GM18867 (cell line): ENCODE data around the gene NHS.

Experiments used
- ATAC-seq: cut with Tn5 transposase; IDR thresholded peaks from one replicate; pipeline ENCODE4 v1.9.1; 2021; ENCODE audit warnings: mild to moderate bottlenecking, moderate library complexity; ENCODE audit not compliant: unreplicated experiment

Gene NHS

DNA sequence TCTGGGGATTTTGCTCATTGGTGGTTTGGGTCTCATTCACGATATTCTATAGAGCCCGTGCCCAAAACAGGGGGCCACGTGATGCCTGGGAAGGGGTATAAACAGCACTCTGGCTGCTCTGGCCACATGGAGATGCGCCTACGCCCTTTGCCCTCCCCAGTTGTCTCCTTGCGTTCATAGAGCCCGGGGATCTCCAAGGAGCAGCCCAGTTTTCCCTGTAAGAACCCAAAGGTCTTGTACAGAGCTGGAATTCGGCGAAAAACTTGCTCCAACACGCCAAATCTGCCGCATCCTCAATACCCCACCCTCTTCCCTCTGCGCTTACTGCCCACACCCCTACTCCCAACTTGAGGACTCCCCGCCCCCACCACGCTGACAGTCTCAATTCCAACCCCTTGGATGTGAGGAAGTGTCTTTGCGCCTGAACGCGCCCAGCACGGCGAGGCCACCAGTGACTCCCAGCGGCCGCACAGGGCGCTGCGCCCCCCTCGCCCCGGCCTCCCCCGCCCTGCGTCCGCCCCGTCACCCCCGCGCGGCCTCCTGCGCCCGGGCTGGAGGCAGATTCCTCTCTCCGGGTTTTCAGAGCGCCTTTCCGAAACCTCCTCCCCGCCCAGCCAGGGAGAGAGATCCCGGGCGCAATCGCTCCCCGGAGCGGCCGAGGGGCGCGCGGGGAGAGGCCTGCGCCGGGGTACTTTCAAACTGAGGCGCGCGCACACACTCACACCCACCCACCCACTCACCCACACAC lies at the start of gene NHS:
Gene NHS, plus strand, starts transcription at position 582 of the 748 bp plus-strand sequence. CDS start 558 bp downstream, outside the sequence.
- ATAC-seq: no peak

DNA sequence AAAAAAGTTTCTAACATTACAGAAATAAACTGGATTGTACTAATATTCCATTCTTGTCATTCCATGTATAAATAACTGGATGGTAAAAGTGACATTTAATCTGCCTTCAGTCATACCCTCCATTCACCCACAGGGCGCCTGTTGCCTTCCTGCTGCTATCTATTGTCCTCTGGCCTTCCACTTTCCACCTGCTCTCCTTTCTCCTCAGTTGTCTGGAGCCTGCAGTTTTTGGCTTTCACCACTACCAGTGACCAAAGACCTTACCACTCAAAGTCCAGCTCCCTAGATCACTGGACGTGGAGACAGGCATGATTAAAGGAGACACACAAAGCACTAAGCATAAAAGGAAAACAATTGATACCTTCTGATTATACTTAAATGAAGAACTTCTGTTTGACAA lies 46.2 kb upstream of the NHS start:
- no peak for ATAC-seq

DNA sequence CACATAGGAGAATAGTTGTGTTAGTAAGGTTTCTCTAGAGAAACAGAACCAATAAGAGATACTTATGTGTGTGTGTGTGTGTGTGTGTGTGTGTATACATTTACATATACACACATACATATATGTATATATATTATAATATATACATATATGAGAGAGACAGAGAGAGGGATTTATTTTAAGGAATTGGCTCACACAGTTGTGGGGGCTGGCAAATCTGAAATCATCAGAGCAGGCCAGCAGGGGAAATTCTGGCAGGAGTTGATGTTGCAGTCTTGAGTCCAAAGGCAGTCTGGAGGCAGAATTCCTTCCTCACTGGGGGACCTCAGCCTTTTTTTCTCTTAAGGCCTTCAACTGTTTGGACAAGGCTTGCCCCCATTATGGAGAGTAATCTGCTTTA lies 38.6 kb upstream of the NHS start:
- ATAC-seq: no peak

DNA sequence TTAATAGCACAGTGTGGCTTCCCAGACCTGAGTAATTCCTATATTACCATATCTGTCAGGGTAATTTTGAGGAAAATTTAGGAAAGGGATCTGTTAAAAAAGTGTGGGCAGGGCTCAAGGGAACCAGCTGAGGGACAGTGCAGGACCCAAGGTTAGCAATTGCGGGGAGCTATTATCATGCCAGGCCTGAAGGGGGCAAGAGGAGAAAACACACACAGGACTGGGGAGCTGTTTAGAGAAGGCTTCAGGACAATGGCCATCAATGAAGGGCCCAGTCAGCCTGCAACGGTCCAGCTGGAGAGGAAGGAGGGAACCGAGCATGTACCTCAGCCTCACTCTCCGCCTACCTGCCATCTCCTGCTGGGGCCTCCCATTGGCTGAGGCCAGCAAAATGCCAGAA lies 19.0 kb upstream of the NHS start:
- no peak for ATAC-seq

DNA sequence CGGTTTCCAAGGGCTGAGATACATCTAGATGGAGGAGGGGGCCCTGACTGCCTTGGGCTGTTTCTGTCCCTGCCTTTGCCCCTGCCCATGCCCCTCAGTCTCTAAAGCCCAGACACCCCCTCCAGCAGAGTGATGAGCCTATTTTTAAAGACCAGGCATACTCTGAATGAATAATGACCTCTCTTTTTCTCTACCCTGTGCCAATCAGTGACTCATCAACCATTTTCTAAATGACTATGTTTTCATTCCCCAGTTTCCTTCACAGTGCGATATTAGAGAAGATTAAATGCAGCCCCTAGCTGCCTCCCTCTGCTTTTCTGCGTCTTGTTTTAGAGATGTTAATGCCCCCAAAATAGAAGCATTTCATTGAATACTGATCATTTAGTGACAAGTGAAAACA lies 15.5 kb upstream of the NHS start:
- peak; percentile 46 for ATAC-seq

DNA sequence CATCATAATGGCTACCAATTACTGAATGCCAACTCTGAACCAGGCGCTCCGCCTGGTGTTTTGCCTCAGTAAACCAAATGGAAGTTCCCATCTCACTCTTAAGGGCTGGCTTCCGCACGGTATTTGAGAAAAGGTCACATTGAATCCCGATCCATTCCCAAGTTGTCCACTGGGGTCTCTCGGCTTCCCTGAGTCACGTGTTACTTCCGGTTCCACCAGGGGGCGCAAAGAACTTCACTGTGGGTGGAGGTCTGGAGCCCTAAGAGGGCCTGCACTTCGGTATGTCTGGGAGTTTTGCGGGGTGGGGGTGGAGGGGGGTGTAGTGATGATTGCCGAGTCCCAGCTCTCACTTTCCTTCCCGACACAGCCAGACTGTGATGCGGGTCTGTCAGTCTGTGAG lies 13.4 kb upstream of the NHS start:
- ATAC-seq: no peak

DNA sequence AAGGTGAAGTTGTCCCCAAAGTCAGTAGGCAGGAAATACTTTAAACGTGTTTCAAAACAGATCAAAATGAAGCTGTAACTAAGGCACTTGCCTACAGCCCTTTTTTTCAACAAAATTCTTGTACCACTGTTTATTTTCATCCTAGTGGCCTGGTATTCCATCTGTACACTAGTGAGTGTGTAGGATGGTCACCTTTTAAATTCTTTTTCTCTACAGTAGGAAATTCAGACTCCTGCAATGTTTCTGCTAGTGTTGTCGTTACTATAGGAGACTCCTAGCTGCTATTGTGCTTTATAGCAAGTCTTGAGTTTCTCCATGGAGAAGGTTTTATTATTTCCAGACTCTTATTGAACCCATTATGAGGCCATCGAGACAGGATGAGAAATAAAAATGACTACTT lies 7.0 kb upstream of the NHS start:
- ATAC-seq: no peak

DNA sequence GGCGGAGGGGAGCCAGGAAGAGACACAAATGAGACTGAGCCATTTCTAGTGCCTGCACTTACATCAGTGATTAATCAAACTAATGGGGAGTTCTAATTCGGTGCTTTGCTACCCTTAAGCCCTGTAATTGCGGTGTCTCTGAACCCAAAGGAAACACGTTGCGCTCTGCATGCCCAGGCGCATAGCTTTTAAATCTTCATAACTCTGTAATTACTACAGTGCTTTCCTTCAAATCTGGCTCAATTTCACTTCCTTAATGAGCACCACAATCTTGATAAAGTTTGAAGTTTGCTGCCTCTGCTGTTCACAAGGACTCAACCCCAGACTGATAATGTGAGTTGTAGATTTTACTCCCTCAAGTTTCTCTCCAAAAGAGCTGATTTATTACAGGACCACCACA lies 5.7 kb upstream of the NHS start:
- no peak for ATAC-seq

DNA sequence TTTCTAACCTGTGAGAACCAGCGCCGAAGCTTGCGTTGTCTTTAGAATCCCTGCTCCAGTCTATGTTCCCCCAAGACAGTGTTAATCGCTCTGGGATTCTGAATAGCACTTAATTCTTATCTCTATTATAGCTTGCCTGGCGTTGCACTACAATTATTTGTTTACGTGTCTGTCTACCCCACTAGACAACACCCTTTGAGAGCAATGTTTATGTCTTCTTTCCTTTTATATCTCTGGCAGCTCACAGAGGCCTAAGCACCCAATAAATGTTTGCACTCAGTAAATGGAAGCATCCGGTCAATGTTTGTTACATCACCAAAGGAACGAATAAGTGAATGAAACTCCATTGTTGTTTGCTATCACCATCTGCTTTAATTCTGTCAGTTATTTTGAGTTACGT lies 4.8 kb upstream of the NHS start:
- ATAC-seq: no peak

DNA sequence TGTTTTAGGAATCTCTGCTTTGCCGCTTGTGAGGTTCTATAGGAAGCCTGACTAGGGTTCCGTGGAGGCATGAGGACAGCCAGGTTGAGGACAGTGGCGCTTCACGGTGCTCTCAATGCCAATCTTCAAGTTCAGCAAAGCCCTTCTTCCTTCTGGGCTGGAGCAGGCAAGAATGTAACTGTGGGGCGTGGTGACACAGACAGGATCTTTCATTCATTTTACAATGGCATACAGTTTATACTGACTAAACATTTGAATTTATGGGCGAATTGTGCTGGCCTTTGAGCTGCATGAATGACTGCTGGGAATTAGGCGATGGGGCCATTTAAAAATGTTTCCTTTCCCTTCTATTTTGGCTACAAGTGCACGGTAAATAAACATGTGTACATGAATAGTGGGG lies 2.9 kb upstream of the NHS start:
- ATAC-seq: no peak

DNA sequence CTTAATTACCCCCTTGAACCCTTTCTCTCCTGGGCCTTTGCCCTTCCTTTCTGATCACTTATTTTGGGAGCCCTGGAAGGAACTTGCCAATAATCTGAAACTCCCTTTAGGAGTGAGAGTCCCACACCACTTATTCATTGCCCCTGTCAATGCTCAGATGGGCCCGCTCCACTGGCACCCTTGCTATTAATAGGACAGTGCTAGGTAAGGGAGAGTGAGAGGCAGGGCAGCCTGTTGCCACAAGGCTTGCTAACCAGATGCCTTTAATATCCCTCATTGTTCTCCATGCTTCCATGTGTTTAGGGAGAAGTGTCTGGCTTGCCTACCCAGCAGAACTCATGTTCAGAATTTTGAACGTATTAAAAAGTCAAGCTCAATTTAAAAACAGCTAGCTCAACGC lies 1.7 kb upstream of the NHS start:
- ATAC-seq: no peak

DNA sequence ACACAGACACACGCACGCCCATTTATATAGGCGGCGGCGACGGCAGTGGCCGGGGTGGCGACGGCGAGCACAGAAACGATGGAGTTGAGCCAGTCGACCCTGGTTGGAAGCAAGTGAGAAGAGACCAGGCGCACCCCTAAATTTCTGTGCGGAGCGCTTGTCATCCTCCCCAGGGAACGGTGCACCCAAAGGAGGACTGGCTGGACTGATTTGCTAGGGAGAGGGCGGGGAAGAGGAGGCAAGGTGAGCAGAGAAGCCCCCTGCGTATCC lies 302 bp downstream of the NHS start:
- ATAC-seq: no peak

DNA sequence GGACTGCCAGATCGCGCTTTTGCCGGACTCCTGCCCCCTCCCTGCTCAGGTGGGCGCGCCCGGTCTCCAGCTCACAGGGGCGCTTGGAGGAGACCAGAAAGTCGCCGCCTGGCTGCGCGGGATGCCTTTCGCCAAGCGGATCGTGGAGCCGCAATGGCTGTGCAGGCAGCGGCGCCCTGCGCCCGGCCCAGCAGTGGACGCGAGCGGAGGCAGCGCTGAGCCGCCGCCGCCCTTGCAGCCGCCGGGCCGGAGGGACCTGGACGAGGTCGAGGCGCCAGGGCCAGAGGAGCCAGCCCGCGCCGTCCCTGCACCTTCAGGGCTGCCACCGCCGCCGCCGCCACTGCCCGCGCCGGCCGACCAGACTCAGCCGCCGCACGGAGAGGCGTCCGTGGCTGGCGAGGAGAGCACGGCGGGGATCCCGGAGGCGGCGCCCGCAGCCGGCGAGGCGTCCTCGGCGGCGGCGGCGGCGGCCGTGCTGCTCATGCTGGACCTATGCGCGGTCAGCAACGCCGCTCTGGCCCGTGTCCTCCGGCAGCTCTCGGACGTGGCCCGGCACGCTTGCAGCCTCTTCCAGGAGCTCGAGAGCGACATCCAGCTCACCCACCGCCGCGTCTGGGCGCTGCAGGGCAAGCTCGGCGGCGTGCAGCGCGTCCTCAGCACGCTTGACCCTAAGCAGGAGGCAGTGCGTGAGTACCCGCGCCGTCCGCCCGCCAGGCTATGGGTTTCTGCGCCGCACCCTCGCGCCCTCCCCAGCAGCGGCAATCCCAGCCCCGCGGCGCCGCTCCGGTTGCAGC lies 834 bp downstream of the NHS start:
- no peak for ATAC-seq

DNA sequence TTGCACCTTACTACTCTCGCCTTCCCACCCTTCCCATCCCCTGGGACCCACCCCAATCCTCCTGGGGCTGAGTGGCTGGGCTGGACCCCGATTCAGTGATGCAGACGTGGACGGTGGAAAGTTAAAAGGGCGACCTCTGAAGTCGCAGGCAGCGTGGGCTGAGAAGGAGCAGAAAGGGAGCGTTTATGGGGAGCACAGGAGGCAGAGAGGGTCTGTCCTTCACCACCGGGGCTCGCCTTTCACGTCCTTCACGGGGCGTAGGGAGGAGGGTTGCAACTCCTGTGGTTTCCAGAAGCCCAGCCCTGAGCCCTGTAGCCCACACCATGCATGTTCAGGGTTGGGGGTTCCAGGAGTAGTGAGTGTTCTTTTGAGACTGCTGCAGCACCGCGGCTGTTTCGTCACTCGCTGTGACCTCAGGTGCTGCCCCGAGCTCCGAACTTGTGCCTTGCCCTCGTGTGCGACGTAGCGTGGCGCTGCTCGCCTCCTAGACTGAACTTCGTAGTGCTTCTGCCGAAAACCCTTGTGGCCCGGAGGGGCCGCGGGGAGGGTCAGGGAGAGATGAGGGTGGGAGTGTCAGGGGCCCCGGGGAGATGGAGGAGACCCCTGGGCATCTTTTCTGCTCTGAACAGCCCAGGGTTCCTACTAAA lies 1.6 kb downstream of the NHS start:
- no peak for ATAC-seq

DNA sequence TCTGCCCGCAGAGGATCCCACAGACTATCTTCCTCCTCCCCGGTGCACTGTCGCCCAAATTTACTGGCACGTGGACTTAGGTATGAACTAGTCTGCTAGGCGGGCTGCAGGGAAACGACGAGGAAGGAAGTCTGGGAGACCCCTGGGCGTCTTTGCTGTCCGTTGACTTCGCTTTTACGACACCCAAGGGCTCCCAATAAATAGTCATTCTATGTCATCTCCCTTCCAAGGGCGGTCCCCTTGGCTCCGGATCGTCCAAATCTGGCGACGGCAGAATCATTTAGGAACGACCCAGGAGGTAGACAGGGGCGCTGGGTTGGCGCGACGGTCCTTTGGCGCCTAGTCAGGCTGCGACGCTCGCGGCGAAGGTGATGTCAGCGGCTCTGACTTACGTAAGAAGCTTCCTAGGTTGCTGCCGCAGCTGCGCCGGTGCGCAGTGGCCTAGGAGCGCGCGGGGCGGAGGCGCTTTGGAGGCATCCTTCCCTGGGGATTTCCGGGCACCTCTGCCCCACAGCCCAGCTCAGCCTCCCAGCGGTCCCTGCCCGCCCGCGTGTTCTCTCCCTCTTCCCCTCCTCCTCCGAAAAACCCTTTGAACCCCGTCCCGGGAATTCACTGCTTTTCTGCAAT lies 2.2 kb downstream of the NHS start:
- no peak for ATAC-seq

DNA sequence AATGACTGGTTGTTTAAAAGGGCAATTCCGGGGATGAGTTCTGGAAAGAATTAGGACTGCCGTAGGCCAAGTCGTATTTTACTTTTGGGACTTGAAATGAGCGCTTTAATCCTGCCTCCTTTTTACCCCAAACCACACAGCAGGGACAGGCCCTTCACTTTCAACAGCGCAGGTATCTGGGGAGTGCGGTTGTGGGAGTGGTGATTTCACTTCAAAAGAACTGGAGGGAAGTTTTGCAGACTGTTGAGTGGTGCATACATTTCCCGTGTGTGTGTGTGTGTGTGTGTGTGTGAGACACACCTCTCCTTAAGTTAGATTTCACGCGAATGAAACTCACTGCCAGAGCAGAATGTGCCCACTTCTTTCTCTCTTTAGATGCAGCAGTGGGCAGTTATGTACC lies 2.8 kb downstream of the NHS start:
- no peak for ATAC-seq

DNA sequence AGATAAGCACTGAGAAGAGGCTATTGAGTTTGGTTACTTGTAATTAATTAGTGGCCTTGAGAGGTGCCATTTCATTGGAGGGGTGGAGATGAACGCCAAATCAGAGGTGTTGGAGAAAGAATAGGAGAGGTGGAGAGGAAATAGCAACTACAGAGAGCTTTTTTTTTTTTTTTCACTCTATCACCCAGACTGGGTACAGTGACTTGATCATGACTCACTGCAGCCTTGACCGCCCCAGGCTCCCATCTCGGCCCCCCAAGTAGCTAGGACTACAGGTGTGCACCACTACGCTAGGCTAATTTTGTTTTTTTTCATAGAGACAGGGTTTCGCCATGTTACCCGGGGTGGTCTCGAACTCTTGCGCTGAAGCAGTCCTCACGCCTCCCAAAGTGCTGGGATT lies 5.2 kb downstream of the NHS start:
- no peak for ATAC-seq

DNA sequence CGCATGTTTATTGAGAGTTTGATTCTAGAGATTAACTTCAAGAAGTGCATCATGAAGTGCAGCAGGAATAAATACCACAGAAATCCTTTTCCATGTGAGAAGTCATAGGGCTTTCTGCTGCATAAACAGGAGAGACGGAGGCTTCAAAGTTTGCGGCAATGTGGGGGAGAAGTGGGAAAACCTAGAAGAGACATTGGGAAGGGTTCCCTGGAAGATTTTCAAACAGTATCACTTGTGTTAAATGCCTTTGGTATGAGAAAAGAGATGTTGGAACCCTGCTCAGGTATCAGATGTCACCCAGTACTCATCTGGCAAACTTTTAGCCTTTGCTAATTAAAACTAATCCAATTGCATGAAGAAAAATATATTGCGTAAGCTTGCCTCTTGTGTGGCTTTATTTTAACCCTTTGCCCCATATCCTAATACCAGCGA lies 15.4 kb downstream of the NHS start:
- no peak for ATAC-seq

DNA sequence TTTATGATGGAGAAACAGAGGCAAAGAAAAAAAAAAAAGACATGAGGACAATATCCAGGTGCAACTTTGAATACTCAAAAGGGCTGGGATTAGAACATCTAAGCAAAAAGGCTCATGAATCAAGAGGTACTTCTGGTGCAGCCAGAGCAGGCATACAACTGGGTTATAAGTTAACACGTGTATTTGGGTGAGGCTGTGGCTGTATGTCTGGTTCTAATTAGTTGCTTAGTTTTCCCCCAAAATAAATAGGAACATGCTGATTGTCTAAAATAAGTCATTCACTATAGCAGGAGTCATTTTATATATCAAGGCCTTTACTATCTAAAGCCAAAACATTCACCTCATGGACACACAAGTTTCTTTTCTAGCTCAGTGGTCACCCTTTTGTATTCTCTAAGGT lies 20.2 kb downstream of the NHS start:
- no peak for ATAC-seq

DNA sequence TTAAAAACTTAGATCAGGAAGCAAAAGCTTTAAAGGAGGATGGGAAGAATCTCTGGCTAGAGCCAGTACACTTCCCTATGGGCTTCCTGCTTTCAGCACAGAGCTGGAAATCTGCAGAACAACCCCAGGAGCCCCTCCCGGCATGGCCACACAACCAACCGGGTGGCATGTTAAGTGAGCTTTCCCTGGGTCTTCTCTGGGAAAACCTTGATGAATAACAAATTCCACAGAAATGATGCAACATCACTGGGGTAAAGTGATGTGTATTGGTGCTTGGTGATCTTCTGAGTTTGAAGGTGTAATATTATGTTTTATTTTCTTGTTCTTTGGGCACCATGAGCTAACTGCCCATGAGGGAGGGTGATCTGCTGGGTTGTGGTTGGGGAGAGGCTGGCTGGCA lies 22.1 kb downstream of the NHS start:
- ATAC-seq: no peak

DNA sequence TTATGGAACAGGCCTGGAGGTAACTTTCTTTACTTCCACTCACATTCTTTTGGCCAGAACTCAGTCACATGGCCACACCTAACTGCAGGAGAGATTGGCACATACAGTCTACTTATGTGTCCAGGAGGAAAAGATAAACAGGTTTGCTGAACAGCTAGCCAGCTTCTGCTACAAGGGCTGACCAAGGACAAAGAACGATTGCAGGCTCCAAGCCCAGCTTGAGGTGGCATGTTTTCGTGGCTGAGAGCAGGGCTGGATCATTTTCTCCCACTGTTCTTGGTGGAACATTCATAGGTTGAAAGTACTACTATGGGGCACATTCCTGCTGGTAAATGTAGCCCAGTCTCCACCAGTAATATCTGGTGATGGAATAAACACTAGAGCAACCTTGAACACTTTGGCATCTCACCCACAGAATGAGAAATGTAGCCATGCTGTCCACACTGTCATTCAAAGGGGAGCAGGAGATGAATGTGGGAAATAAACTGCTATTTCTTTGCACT lies 28.2 kb downstream of the NHS start:
- ATAC-seq: no peak

DNA sequence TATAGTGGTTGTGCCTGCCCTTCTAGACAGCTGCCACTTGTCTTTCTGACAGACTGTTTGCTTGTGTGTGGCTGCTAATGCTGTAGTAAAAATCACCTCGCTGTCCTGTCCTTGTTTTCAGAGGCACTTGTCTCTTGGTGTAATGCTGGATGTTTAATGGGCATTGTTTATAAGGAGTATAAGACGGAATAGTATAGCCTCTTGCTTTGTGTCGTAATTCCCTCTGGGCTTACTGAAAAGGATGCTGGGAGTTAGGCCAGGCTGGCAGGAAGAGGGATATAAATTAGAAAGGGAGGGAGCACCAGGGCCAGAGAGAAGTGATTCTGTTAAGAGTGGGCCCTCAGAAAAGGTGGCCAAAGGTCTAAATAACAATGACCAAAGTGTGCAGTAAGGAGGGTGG lies 29.0 kb downstream of the NHS start:
- no peak for ATAC-seq
